Transverse colon (tissue), 4 donors: Measurements from ENCODE around the gene WNT5A.

Experiments
- CTCF ChIP-seq, 5 experiments: fragments of 200-600 bp in 3 of 5; fragments of 450-650 bp in 2 of 5; sonication (generic) in 3 of 5; IDR thresholded peaks; 1 replicate in 2 of 5; 2 replicates in 3 of 5; pipeline ENCODE4 v1.5.1; 2016 to 2017; ENCODE audit warnings: antibody characterized with exemption in 5 of 5, inconsistent platforms in 3 of 5, mild to moderate bottlenecking in 2 of 5, moderate library complexity in 1 of 5
- EP300 ChIP-seq: sonication (generic); formaldehyde crosslinking; IDR thresholded peaks from one replicate; pipeline ENCODE4 v1.6.1; 2017; ENCODE audit warnings: antibody characterized with exemption, low read depth
- POLR2A ChIP-seq: fragments of 450-650 bp; IDR thresholded peaks from one replicate; pipeline ENCODE4 v1.6.1; 2016; ENCODE audit warnings: antibody characterized with exemption, mild to moderate bottlenecking, moderate library complexity
- POLR2AphosphoS5 ChIP-seq, 3 donors: sonication (generic); formaldehyde crosslinking; IDR thresholded peaks; one replicate each; pipeline ENCODE4 v1.6.1; 2016; ENCODE audit warnings: antibody characterized with exemption in 3 of 3

GRCh38 chr3:55488398-55489055 lies 1.4 kb upstream of the WNT5A start:
- TF ChIP-seq CTCF (IDR thresholded peaks at IDR 0.05) = no peak
- TF ChIP-seq POLR2AphosphoS5 (IDR thresholded peaks at IDR 0.05) = no peak
- TF ChIP-seq POLR2A = no peak
- no peak for TF ChIP-seq EP300
